ENCODE data around the gene MID1.

DNA sequence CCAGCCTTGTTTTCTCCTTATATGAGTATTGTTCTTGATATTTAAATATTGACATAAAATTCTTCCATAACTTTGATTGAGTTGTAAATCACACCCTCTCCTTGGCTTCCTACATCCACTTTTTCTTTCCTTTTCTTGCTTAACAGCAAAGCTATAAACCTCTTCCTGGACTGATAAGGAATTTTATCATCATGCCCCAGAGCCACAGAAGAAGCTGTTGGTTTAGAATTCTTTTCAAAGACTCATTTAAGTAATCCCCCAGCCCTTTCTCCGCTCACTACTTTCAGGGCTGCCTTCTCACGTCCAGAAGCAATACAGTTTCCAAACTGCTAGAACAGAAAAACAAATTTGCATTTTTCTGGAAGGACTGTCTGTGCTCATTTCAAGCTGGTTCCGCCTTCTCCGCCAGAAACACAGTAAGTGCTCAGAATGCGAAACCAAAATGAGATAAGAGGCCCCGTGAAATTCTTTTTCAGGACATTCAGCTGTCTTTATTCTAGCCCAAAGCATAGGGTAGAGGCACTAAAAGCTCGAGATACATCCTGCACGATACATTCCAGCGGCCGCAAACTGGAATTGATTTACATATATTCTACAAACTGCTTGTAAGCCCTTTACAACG lies 849 bp downstream of the MID1 start:
- TF ChIP-seq, protein P1, sequence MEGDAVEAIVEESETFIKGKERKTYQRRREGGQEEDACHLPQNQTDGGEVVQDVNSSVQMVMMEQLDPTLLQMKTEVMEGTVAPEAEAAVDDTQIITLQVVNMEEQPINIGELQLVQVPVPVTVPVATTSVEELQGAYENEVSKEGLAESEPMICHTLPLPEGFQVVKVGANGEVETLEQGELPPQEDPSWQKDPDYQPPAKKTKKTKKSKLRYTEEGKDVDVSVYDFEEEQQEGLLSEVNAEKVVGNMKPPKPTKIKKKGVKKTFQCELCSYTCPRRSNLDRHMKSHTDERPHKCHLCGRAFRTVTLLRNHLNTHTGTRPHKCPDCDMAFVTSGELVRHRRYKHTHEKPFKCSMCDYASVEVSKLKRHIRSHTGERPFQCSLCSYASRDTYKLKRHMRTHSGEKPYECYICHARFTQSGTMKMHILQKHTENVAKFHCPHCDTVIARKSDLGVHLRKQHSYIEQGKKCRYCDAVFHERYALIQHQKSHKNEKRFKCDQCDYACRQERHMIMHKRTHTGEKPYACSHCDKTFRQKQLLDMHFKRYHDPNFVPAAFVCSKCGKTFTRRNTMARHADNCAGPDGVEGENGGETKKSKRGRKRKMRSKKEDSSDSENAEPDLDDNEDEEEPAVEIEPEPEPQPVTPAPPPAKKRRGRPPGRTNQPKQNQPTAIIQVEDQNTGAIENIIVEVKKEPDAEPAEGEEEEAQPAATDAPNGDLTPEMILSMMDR (IDR thresholded peaks at IDR 0.05; ENCODE audit: borderline replicate concordance, extremely low read depth, low read length, poor library complexity, severe bottlenecking), result no peak
- TF ChIP-seq EZH2 (IDR thresholded peaks at IDR 0.05; ENCODE audit: borderline replicate concordance, low read depth, low read length, severe bottlenecking), result no peak
